GM12878 (cell line): ENCODE results near the gene P2RX4.

Source experiments
- ATF3 ChIP-seq: IDR thresholded peaks from 2 replicates; pipeline ENCODE4 v1.6.1; 2011; ENCODE audit warnings: low read depth, mild to moderate bottlenecking, low read length, moderate library complexity, borderline replicate concordance; ENCODE audit errors: extremely low read depth
- BRCA1 ChIP-seq: IDR thresholded peaks from 2 replicates; pipeline ENCODE4 v1.6.1; 2011; ENCODE audit warnings: low read depth, low read length, improper control_type of control experiment
- CHD2 ChIP-seq: IDR thresholded peaks from 2 replicates; pipeline ENCODE4 v1.6.1; 2011; ENCODE audit warnings: low read depth, low read length, improper control_type of control experiment, borderline replicate concordance
- CTCF ChIP-seq, 3 experiments: IDR thresholded peaks in 2 of 3; conservative IDR thresholded peaks in 1 of 3; 2 replicates each; pipeline ENCODE4 v1.5.1; 2011; ENCODE audit warnings: low read depth in 3 of 3, low read length in 3 of 3, mild to moderate bottlenecking in 3 of 3, control low read depth in 2 of 3, moderate library complexity in 2 of 3, inconsistent platforms in 1 of 3, mixed read lengths in 1 of 3; ENCODE audit not compliant: control insufficient read depth in 2 of 3, insufficient read depth in 1 of 3; ENCODE audit errors: extremely low read depth in 1 of 3
- JUND ChIP-seq: IDR thresholded peaks from 2 replicates; pipeline ENCODE4 v1.6.1; 2012; ENCODE audit warnings: low read depth, mild to moderate bottlenecking, low read length, improper control_type of control experiment, moderate library complexity
- NRF1 ChIP-seq: conservative IDR thresholded peaks from 2 replicates; pipeline ENCODE4 v1.6.1; 2011; ENCODE audit warnings: mild to moderate bottlenecking, low read depth, low read length, improper control_type of control experiment
- PML ChIP-seq: IDR thresholded peaks from 2 replicates; pipeline ENCODE4 v1.6.1; 2012; ENCODE audit warnings: low read length, inconsistent platforms
- POLR2A ChIP-seq: IDR thresholded peaks from 2 replicates; pipeline ENCODE4 v1.6.1; 2011; ENCODE audit warnings: low read depth, mild to moderate bottlenecking, low read length
- POLR2AphosphoS5 ChIP-seq: IDR thresholded peaks from 2 replicates; pipeline ENCODE4 v1.6.1; 2011; ENCODE audit warnings: mild to moderate bottlenecking, low read length, inconsistent platforms
- TAF1 ChIP-seq: IDR thresholded peaks from 2 replicates; pipeline ENCODE4 v1.6.1; 2011; ENCODE audit warnings: mild to moderate bottlenecking, low read depth, low read length, borderline replicate concordance
- ZNF24 ChIP-seq: fragments of 450-650 bp; IDR thresholded peaks from 2 replicates; pipeline ENCODE4 v1.6.1; 2017; ENCODE audit warnings: antibody characterized with exemption, mild to moderate bottlenecking
- ZZZ3 ChIP-seq: IDR thresholded peaks from 2 replicates; pipeline ENCODE4 v1.6.1; 2011; ENCODE audit warnings: low read depth; ENCODE audit not compliant: control insufficient read depth, insufficient read length

- no peak for TF ChIP-seq CTCF (IDR thresholded peaks at IDR 0.05 in 2 of 3, conservative IDR thresholded peaks at IDR 0.05 in 1 of 3; ENCODE audit: control insufficient read depth in 2 of 3, extremely low read depth in 1 of 3, insufficient read depth in 1 of 3, low read depth in 3 of 3, low read length in 3 of 3)
- no peak for TF ChIP-seq TAF1
- TF ChIP-seq ZZZ3 = no peak
- no peak for TF ChIP-seq CHD2
- TF ChIP-seq JUND = no peak
- TF ChIP-seq NRF1 = no peak
- no peak for TF ChIP-seq BRCA1
- no peak for TF ChIP-seq POLR2AphosphoS5
- TF ChIP-seq POLR2A = no peak
- no peak for TF ChIP-seq ATF3
- TF ChIP-seq ZNF24 = no peak
- no peak for TF ChIP-seq PML
Observed at GRCh38 chr12:121245951-121246350, 36.0 kb downstream of the P2RX4 start.
